ENCODE results near the gene CDK2. TPM values are rescaled to one million over a fixed set of nuclear protein-coding genes. Genes with fewer than 3 reads are reported as not detected.
A peak's percentile ranks its signal among the peaks of the same experiment; 100 is the strongest.

The CDK2 gene
- polyA plus RNA-seq, 2 of the 4 experiments (the other 2 are of a cell fraction) = 51.0 to 53.8 TPM

DNA sequence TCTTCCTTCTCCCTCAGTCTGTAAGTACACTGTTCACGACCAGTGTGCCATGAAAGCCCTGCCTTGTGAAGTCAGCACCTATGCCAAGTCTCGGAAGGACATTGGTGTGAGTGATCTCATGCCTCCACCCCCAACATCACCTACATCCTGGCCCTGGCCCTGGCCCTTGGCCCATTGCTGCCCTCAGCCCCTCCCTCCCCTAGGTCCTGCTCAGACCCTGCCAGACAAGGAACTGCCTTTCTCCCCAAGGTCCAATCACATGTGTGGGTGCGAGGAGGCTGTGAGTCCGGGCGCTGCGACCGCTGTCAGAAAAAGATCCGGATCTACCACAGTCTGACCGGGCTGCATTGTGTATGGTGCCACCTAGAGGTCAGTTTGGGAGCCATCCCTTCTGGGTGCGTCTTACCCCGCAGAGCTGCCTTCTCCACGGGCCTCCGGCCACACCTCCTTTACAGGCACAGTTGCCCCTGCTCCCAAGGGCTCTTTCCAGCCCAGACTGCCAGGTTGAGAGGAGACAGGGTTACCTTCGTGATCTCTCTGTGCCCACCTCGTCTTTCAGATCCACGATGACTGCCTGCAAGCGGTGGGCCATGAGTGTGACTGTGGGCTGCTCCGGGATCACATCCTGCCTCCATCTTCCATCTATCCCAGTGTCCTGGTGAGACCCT, 26.4 kb upstream of the CDK2 start:
- DNase-seq (ENCODE audit: low read depth in 1 of 2, low spot score in 1 of 2) = peak; percentile 87
- ATAC-seq = peak; percentile 96 to 100
- ChIA-PET CTCF (interaction anchor here (0.6 to 15.2 kb wide), 41 partner anchors 9 to 211 kb away, joined by 3 to 179 read pairs (median 5); partner anchors contain the start of genes CD63, DGKA, DNAJC14 and ORMDL2), POLR2A (interaction anchor here (1.3 to 1.6 kb wide), 2 partner anchors 34 to 111 kb away, joined by 4 read pairs; partner anchors contain the start of genes DNAJC14 and RAB5B)
- Histone ChIP-seq H3K4me1 (peaks cover 8% of the 10 kb centered on the region; the same call in 1 of the 3 replicates), H3K9me3 (no peaks in the 10 kb centered on the region), H3K4me3 (no peak overlapping the region), H3K4me2 (peak overlapping the region; percentile 75), H3K27ac (peak overlapping the region in 1 of 2 experiments; percentile 62; a peak in 3 of 6 replicates)
- 17% methylated on average over 16 of the region's 18 CpGs for WGBS (ENCODE audit: missing lambda C conversion rate)
- no peak for FAIRE-seq
- TF ChIP-seq, protein P1, sequence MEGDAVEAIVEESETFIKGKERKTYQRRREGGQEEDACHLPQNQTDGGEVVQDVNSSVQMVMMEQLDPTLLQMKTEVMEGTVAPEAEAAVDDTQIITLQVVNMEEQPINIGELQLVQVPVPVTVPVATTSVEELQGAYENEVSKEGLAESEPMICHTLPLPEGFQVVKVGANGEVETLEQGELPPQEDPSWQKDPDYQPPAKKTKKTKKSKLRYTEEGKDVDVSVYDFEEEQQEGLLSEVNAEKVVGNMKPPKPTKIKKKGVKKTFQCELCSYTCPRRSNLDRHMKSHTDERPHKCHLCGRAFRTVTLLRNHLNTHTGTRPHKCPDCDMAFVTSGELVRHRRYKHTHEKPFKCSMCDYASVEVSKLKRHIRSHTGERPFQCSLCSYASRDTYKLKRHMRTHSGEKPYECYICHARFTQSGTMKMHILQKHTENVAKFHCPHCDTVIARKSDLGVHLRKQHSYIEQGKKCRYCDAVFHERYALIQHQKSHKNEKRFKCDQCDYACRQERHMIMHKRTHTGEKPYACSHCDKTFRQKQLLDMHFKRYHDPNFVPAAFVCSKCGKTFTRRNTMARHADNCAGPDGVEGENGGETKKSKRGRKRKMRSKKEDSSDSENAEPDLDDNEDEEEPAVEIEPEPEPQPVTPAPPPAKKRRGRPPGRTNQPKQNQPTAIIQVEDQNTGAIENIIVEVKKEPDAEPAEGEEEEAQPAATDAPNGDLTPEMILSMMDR (IDR thresholded peaks at IDR 0.05) = peak; percentile 92
- TF ChIP-seq HEYL (CRISPR knock-in tag; IDR thresholded peaks at IDR 0.05) (no peak), HOXB5 (CRISPR knock-in tag; IDR thresholded peaks at IDR 0.05) (0 out of 2 replicates have a peak, but pooled peaks have one; percentile 25), ZC3H11A (IDR thresholded peaks at IDR 0.05) (no peak), FOSB (CRISPR knock-in tag; IDR thresholded peaks at IDR 0.05) (no peak), SREBF2 (IDR thresholded peaks at IDR 0.05) (no peak), CBX8 (IDR thresholded peaks at IDR 0.05) (no peak), JUN (IDR thresholded peaks at IDR 0.05) (no peak), CHD2 (IDR thresholded peaks at IDR 0.05; ENCODE audit: low read length, partially characterized antibody) (no peak), EHF (CRISPR knock-in tag; IDR thresholded peaks at IDR 0.05) (no peak), HOXB13 (CRISPR knock-in tag; IDR thresholded peaks at IDR 0.05; ENCODE audit: low read depth) (no peak), NFE2L2 (conservative IDR thresholded peaks at IDR 0.05; ENCODE audit: low read length) (no peak), ZSCAN20 (CRISPR knock-in tag; IDR thresholded peaks at IDR 0.05) (no peak), SMC3 (IDR thresholded peaks at IDR 0.05) (peak; percentile 72), TFCP2L1 (CRISPR knock-in tag; IDR thresholded peaks at IDR 0.05) (no peak), RCOR1 (IDR thresholded peaks at IDR 0.05; ENCODE audit: low read depth, low read length) (no peak), EP300 (IDR thresholded peaks at IDR 0.05) (no peak), HOXA7 (CRISPR knock-in tag; IDR thresholded peaks at IDR 0.05) (no peak), POLR2A (IDR thresholded peaks at IDR 0.05; ENCODE audit: low read length) (no peak), POLR2AphosphoS2 (conservative IDR thresholded peaks at IDR 0.05; ENCODE audit: low read length) (no peak), JUNB (IDR thresholded peaks at IDR 0.05) (no peak), RFX5 (IDR thresholded peaks at IDR 0.05) (no peak), RAD21 (conservative IDR thresholded peaks at IDR 0.05 in 1 of 2, IDR thresholded peaks at IDR 0.05 in 1 of 2) (peak; percentile 82 to 85)
- TF ChIP-seq, protein P2, sequence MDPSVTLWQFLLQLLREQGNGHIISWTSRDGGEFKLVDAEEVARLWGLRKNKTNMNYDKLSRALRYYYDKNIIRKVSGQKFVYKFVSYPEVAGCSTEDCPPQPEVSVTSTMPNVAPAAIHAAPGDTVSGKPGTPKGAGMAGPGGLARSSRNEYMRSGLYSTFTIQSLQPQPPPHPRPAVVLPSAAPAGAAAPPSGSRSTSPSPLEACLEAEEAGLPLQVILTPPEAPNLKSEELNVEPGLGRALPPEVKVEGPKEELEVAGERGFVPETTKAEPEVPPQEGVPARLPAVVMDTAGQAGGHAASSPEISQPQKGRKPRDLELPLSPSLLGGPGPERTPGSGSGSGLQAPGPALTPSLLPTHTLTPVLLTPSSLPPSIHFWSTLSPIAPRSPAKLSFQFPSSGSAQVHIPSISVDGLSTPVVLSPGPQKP (IDR thresholded peaks at IDR 0.05; ENCODE audit: low read depth, low read length) = no peak
- TF ChIP-seq, protein P3, sequence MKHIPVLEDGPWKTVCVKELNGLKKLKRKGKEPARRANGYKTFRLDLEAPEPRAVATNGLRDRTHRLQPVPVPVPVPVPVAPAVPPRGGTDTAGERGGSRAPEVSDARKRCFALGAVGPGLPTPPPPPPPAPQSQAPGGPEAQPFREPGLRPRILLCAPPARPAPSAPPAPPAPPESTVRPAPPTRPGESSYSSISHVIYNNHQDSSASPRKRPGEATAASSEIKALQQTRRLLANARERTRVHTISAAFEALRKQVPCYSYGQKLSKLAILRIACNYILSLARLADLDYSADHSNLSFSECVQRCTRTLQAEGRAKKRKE (CRISPR knock-in tag; IDR thresholded peaks at IDR 0.05; ENCODE audit: low read depth) = no peak
- TF ChIP-seq, protein P4, sequence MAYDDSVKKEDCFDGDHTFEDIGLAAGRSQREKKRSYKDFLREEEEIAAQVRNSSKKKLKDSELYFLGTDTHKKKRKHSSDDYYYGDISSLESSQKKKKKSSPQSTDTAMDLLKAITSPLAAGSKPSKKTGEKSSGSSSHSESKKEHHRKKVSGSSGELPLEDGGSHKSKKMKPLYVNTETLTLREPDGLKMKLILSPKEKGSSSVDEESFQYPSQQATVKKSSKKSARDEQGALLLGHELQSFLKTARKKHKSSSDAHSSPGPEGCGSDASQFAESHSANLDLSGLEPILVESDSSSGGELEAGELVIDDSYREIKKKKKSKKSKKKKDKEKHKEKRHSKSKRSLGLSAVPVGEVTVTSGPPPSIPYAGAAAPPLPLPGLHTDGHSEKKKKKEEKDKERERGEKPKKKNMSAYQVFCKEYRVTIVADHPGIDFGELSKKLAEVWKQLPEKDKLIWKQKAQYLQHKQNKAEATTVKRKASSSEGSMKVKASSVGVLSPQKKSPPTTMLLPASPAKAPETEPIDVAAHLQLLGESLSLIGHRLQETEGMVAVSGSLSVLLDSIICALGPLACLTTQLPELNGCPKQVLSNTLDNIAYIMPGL (CRISPR knock-in tag; IDR thresholded peaks at IDR 0.05; ENCODE audit: borderline replicate concordance) = no peak
- TF ChIP-seq, protein P5, sequence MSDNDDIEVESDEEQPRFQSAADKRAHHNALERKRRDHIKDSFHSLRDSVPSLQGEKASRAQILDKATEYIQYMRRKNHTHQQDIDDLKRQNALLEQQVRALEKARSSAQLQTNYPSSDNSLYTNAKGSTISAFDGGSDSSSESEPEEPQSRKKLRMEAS (IDR thresholded peaks at IDR 0.05) = no peak
- TF ChIP-seq, protein P6, sequence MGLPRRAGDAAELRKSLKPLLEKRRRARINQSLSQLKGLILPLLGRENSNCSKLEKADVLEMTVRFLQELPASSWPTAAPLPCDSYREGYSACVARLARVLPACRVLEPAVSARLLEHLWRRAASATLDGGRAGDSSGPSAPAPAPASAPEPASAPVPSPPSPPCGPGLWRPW (IDR thresholded peaks at IDR 0.05) = no peak
- TF ChIP-seq, protein P7, sequence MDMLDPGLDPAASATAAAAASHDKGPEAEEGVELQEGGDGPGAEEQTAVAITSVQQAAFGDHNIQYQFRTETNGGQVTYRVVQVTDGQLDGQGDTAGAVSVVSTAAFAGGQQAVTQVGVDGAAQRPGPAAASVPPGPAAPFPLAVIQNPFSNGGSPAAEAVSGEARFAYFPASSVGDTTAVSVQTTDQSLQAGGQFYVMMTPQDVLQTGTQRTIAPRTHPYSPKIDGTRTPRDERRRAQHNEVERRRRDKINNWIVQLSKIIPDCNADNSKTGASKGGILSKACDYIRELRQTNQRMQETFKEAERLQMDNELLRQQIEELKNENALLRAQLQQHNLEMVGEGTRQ (IDR thresholded peaks at IDR 0.05) = no peak
- TF ChIP-seq, protein P8, sequence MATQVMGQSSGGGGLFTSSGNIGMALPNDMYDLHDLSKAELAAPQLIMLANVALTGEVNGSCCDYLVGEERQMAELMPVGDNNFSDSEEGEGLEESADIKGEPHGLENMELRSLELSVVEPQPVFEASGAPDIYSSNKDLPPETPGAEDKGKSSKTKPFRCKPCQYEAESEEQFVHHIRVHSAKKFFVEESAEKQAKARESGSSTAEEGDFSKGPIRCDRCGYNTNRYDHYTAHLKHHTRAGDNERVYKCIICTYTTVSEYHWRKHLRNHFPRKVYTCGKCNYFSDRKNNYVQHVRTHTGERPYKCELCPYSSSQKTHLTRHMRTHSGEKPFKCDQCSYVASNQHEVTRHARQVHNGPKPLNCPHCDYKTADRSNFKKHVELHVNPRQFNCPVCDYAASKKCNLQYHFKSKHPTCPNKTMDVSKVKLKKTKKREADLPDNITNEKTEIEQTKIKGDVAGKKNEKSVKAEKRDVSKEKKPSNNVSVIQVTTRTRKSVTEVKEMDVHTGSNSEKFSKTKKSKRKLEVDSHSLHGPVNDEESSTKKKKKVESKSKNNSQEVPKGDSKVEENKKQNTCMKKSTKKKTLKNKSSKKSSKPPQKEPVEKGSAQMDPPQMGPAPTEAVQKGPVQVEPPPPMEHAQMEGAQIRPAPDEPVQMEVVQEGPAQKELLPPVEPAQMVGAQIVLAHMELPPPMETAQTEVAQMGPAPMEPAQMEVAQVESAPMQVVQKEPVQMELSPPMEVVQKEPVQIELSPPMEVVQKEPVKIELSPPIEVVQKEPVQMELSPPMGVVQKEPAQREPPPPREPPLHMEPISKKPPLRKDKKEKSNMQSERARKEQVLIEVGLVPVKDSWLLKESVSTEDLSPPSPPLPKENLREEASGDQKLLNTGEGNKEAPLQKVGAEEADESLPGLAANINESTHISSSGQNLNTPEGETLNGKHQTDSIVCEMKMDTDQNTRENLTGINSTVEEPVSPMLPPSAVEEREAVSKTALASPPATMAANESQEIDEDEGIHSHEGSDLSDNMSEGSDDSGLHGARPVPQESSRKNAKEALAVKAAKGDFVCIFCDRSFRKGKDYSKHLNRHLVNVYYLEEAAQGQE (IDR thresholded peaks at IDR 0.05) = no peak

All from A549 (cell line).